Fibroblast of skin of right biceps (primary cell): Measurements from ENCODE around the gene COL27A1.
"Not testable (repeated sequence)": the region's sequence is repeated elsewhere in the genome, so short reads cannot be mapped to it uniquely, and the experiment has no call there.

Source experiments
- DNase-seq: peaks from one replicate; pipeline ENCODE4 v3.0.0-alpha.2; 2013

The COL27A1 gene

GRCh38 chr9:114185570-114186490 lies 30.5 kb downstream of the COL27A1 start:
- DNase-seq = no peak

GRCh38 chr9:114186605-114187289 lies 31.4 kb downstream of the COL27A1 start:
- no peak for DNase-seq

GRCh38 chr9:114187827-114188226 lies 32.5 kb downstream of the COL27A1 start:
- DNase-seq = no peak

- no peak for DNase-seq
These were observed 34.7 kb downstream of the COL27A1 start for GRCh38 chr9:114189823-114190562.

GRCh38 chr9:114190563-114190905 lies 35.2 kb downstream of the COL27A1 start:
- no peak for DNase-seq

GRCh38 chr9:114191402-114191801 lies 36.1 kb downstream of the COL27A1 start:
- not testable (repeated sequence) for DNase-seq

- no peak for DNase-seq
These were observed 37.2 kb downstream of the COL27A1 start for GRCh38 chr9:114192539-114192938.

- DNase-seq = no peak
These were observed 37.8 kb downstream of the COL27A1 start for GRCh38 chr9:114193090-114193489.

- DNase-seq = no peak
These were observed 40.8 kb downstream of the COL27A1 start for GRCh38 chr9:114196117-114196516.

- no peak for DNase-seq
These were observed 41.8 kb downstream of the COL27A1 start for GRCh38 chr9:114196979-114197622.

GRCh38 chr9:114198249-114199040 lies 43.1 kb downstream of the COL27A1 start:
- DNase-seq = no peak

GRCh38 chr9:114200721-114201300 lies 45.5 kb downstream of the COL27A1 start:
- no peak for DNase-seq

GRCh38 chr9:114202396-114202795 lies 47.1 kb downstream of the COL27A1 start:
- no peak for DNase-seq

- DNase-seq = no peak
These were observed 47.5 kb downstream of the COL27A1 start for GRCh38 chr9:114202849-114203248.

- peak; percentile 58 for DNase-seq
These were observed 48.2 kb downstream of the COL27A1 start for GRCh38 chr9:114203410-114204140.

GRCh38 chr9:114204265-114204664 lies 48.9 kb downstream of the COL27A1 start:
- DNase-seq = no peak

GRCh38 chr9:114205171-114206015 lies 50.1 kb downstream of the COL27A1 start:
- no peak for DNase-seq

GRCh38 chr9:114206221-114206789 lies 51.0 kb downstream of the COL27A1 start:
- no peak for DNase-seq

- DNase-seq = peak; percentile 30
These were observed 51.9 kb downstream of the COL27A1 start for GRCh38 chr9:114207034-114207810.
